SK-N-MC (cell line): ENCODE data around the gene MAEL.

Source experiments
- EZH2 ChIP-seq: fragments of 200-600 bp; sonication (generic); IDR thresholded peaks from one replicate; pipeline ENCODE4 v1.6.1; 2017; ENCODE audit warnings: antibody characterized with exemption
- FOXP2 ChIP-seq: optimal IDR thresholded peaks from 2 replicates; pipeline ENCODE3; 2011; ENCODE audit warnings: mild to moderate bottlenecking, moderate library complexity; ENCODE audit not compliant: insufficient read depth; ENCODE audit errors: extremely low read length, control extremely low read depth

DNA sequence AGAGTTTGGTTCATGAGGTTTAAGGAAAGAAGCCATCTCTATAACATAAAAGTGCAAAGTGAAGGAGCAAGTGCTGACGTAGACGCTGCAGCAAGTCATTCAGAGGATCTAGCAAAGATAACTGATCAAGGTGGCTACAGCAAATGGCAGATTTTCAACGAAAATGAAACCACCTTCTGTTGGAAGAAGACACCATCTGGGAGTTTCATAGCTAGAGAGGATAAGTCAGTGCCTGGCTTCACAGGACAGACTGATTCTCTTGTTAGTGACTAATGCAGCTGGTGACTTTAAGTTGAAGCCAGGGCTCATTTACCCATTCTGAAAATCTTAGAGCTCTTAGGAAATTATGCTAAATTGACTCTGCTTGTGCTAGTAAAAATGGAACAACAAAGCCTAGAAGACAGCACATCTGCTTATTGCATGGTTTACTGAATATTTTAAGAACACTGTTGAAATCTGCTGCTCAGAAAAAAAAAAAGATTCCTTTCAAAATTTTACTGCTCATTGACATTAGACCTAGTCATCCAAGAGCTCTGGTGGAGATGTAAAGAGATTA lies 10.5 kb downstream of the MAEL start:
- no peak for TF ChIP-seq EZH2
- no peak for TF ChIP-seq FOXP2
